A549 (cell line): ENCODE results near the gene REL.
"Not testable (repeated sequence)": the region's sequence is repeated elsewhere in the genome, so short reads cannot be mapped to it uniquely, and the experiment has no call there.

Experiments used
- CBX8 ChIP-seq: fragments of 200-600 bp; sonication (generic); IDR thresholded peaks from 2 replicates; pipeline ENCODE4 v1.6.1; 2016
- CHD2 ChIP-seq: fragments of 150-350 bp; IDR thresholded peaks from 2 replicates; pipeline ENCODE4 v1.6.1; 2014; ENCODE audit warnings: low read length; ENCODE audit not compliant: partially characterized antibody
- EHMT2 ChIP-seq: fragments of 200-600 bp; sonication (generic); IDR thresholded peaks from 2 replicates; pipeline ENCODE4 v1.6.1; 2016; ENCODE audit warnings: antibody characterized with exemption, low read depth, mild to moderate bottlenecking, moderate library complexity
- TF ChIP-seq, protein P1 (sequence below): fragments of >200 bp; sonication (Bioruptor Twin); formaldehyde crosslinking; IDR thresholded peaks from 3 replicates; pipeline ENCODE4 v1.5.1; 2016
- TF ChIP-seq, protein P2 (sequence below): fragments of 250-450 bp; sonication (Bioruptor Pico); IDR thresholded peaks from 2 replicates; pipeline ENCODE4 v1.5.0; 2021; ENCODE audit warnings: mild to moderate bottlenecking, moderate library complexity, borderline replicate concordance

DNA sequence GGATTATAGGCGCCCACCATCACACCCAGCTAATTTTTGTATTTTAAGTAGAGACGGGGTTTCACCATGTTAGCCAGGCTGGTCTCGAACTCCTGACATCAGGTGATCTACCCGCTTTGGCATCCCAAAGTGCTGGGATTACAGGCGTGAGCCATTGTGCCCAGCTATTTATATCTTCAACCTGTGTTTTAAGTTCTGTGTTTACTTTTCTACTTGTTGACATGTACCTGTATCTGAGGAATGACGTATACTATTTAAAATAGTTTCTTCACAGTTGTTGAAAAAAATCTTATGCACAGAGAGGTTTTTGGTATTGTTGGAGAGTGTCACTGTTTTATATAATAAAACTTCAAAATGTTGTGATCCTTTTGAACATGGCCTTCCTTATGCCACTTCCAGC lies 19.9 kb downstream of the REL start:
- TF ChIP-seq EHMT2, CHD2, CBX8: not testable (repeated sequence)
- TF ChIP-seq, protein P1, sequence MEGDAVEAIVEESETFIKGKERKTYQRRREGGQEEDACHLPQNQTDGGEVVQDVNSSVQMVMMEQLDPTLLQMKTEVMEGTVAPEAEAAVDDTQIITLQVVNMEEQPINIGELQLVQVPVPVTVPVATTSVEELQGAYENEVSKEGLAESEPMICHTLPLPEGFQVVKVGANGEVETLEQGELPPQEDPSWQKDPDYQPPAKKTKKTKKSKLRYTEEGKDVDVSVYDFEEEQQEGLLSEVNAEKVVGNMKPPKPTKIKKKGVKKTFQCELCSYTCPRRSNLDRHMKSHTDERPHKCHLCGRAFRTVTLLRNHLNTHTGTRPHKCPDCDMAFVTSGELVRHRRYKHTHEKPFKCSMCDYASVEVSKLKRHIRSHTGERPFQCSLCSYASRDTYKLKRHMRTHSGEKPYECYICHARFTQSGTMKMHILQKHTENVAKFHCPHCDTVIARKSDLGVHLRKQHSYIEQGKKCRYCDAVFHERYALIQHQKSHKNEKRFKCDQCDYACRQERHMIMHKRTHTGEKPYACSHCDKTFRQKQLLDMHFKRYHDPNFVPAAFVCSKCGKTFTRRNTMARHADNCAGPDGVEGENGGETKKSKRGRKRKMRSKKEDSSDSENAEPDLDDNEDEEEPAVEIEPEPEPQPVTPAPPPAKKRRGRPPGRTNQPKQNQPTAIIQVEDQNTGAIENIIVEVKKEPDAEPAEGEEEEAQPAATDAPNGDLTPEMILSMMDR, result not testable (repeated sequence)
- TF ChIP-seq, protein P2, sequence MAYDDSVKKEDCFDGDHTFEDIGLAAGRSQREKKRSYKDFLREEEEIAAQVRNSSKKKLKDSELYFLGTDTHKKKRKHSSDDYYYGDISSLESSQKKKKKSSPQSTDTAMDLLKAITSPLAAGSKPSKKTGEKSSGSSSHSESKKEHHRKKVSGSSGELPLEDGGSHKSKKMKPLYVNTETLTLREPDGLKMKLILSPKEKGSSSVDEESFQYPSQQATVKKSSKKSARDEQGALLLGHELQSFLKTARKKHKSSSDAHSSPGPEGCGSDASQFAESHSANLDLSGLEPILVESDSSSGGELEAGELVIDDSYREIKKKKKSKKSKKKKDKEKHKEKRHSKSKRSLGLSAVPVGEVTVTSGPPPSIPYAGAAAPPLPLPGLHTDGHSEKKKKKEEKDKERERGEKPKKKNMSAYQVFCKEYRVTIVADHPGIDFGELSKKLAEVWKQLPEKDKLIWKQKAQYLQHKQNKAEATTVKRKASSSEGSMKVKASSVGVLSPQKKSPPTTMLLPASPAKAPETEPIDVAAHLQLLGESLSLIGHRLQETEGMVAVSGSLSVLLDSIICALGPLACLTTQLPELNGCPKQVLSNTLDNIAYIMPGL (CRISPR knock-in tag), result not testable (repeated sequence)
